ENCODE results near the gene FKTN. TPM values are rescaled to one million over a fixed set of nuclear protein-coding genes. Genes with fewer than 3 reads are reported as not detected.

The FKTN gene
- total RNA-seq, 1 experiment from 2014 or later, result 17.1 TPM

GRCh38 chr9:105531530-105531929 lies 26.4 kb upstream of the FKTN start:
- no peaks in the 10 kb centered on the region for H3K4me1 Mint-ChIP-seq (ENCODE audit: low read depth, unreplicated experiment)
- POLR2A ChIA-PET, result no interaction called here
- no peak for TF ChIP-seq CTCF (IDR thresholded peaks at IDR 0.05; ENCODE audit: insufficient read depth in 1 of 2, low read depth in 1 of 2, low read length in 1 of 2, severe bottlenecking in 1 of 2, unreplicated experiment in 1 of 2)
- CTCF ChIA-PET, result no interaction called here
- no peak for DNase-seq
- H3K4me3 ChIP-seq (ENCODE audit: low read depth, low read length), result no peak overlapping the region
- H3K4me1 ChIP-seq, result no peaks in the 10 kb centered on the region
- no peaks in the 10 kb centered on the region for H3K36me3 ChIP-seq (ENCODE audit: control insufficient read depth, insufficient read depth, low read length)
- H3K9me3 ChIP-seq, result 0 out of 2 replicates have a peak, but pooled peaks cover 3% of the 10 kb centered on the region
- H3K27me3 ChIP-seq (replicated peaks; ENCODE audit: control insufficient read depth, insufficient read depth, low read length), result no peaks in the 10 kb centered on the region
- intact Hi-C loops (cut with micrococcal nuclease; ENCODE audit: unreplicated experiment), result loop anchor here (5.0 kb wide), 1 partner anchor 104 kb away; no protein-coding TSS in a partner anchor
- BruUV-seq (replicated peaks), result no TSS peak
- no peak overlapping the region for H3K4me3 Mint-ChIP-seq (ENCODE audit: unreplicated experiment)
- H3K27ac Mint-ChIP-seq (ENCODE audit: unreplicated experiment), result no peak overlapping the region
- no peaks in the 10 kb centered on the region for H3K27me3 Mint-ChIP-seq (ENCODE audit: insufficient read depth, unreplicated experiment)
- H3K36me3 Mint-ChIP-seq (ENCODE audit: insufficient read depth, unreplicated experiment), result no peaks in the 10 kb centered on the region
- peaks cover 13% of the 10 kb centered on the region for H3K9me3 Mint-ChIP-seq (ENCODE audit: unreplicated experiment)

- H3K36me3 Mint-ChIP-seq (ENCODE audit: insufficient read depth, unreplicated experiment), result no peaks in the 10 kb centered on the region
- no peaks in the 10 kb centered on the region for H3K27me3 ChIP-seq (replicated peaks; ENCODE audit: control insufficient read depth, insufficient read depth, low read length)
- intact Hi-C loops (cut with micrococcal nuclease; ENCODE audit: unreplicated experiment), result no loop called here
- no peak for TF ChIP-seq CTCF (IDR thresholded peaks at IDR 0.05; ENCODE audit: insufficient read depth in 1 of 2, low read depth in 1 of 2, low read length in 1 of 2, severe bottlenecking in 1 of 2, unreplicated experiment in 1 of 2)
- no peaks in the 10 kb centered on the region for H3K4me1 ChIP-seq
- H3K9me3 ChIP-seq, result no peaks in the 10 kb centered on the region
- DNase-seq, result no peak
- no peak overlapping the region for H3K4me3 ChIP-seq (ENCODE audit: low read depth, low read length)
- BruUV-seq (replicated peaks), result no TSS peak
- ChIA-PET POLR2A (no interaction called here), CTCF (no interaction called here)
- H3K36me3 ChIP-seq (ENCODE audit: control insufficient read depth, insufficient read depth, low read length), result no peaks in the 10 kb centered on the region
- no peak overlapping the region for H3K27ac Mint-ChIP-seq (ENCODE audit: unreplicated experiment)
- no peaks in the 10 kb centered on the region for H3K27me3 Mint-ChIP-seq (ENCODE audit: insufficient read depth, unreplicated experiment)
- H3K9me3 Mint-ChIP-seq (ENCODE audit: unreplicated experiment), result no peaks in the 10 kb centered on the region
- no peak overlapping the region for H3K4me3 Mint-ChIP-seq (ENCODE audit: unreplicated experiment)
- no peaks in the 10 kb centered on the region for H3K4me1 Mint-ChIP-seq (ENCODE audit: low read depth, unreplicated experiment)
These were observed 21.8 kb upstream of the FKTN start for GRCh38 chr9:105535920-105536668.

- Mint-ChIP-seq H3K4me1 (ENCODE audit: low read depth, unreplicated experiment) (no peaks in the 10 kb centered on the region), H3K4me3 (ENCODE audit: unreplicated experiment) (no peak overlapping the region), H3K9me3 (ENCODE audit: unreplicated experiment) (no peaks in the 10 kb centered on the region), H3K27ac (ENCODE audit: unreplicated experiment) (no peak overlapping the region), H3K27me3 (ENCODE audit: insufficient read depth, unreplicated experiment) (no peaks in the 10 kb centered on the region), H3K36me3 (ENCODE audit: insufficient read depth, unreplicated experiment) (no peaks in the 10 kb centered on the region)
- DNase-seq, result peak in 1 of 2 experiments; percentile 18
- Histone ChIP-seq H3K27me3 (replicated peaks; ENCODE audit: control insufficient read depth, insufficient read depth, low read length) (no peaks in the 10 kb centered on the region), H3K4me1 (no peaks in the 10 kb centered on the region), H3K4me3 (ENCODE audit: low read depth, low read length) (no peak overlapping the region), H3K36me3 (ENCODE audit: control insufficient read depth, insufficient read depth, low read length) (no peaks in the 10 kb centered on the region), H3K9me3 (no peaks in the 10 kb centered on the region)
- ChIA-PET CTCF (no interaction called here), POLR2A (no interaction called here)
- intact Hi-C loops (cut with micrococcal nuclease; ENCODE audit: unreplicated experiment), result no loop called here
- BruUV-seq (replicated peaks), result no TSS peak
- no peak for TF ChIP-seq CTCF (IDR thresholded peaks at IDR 0.05; ENCODE audit: insufficient read depth in 1 of 2, low read depth in 1 of 2, low read length in 1 of 2, severe bottlenecking in 1 of 2, unreplicated experiment in 1 of 2)
These were observed 18.5 kb upstream of the FKTN start for GRCh38 chr9:105539452-105539851.
